HG02623 (cell line): ENCODE results near the gene TLDC2.
"Not testable (repeated sequence)": the region's sequence is repeated elsewhere in the genome, so short reads cannot be mapped to it uniquely, and the experiment has no call there.

Experiments used
- ATAC-seq: cut with Tn5 transposase; IDR thresholded peaks from one replicate; pipeline ENCODE4 v1.9.1; 2021; ENCODE audit warnings: moderate library complexity; ENCODE audit not compliant: unreplicated experiment

Gene TLDC2

GRCh38 chr20:36905566-36905965, 29.6 kb downstream of the TLDC2 start:
- ATAC-seq, result not testable (repeated sequence)

DNA sequence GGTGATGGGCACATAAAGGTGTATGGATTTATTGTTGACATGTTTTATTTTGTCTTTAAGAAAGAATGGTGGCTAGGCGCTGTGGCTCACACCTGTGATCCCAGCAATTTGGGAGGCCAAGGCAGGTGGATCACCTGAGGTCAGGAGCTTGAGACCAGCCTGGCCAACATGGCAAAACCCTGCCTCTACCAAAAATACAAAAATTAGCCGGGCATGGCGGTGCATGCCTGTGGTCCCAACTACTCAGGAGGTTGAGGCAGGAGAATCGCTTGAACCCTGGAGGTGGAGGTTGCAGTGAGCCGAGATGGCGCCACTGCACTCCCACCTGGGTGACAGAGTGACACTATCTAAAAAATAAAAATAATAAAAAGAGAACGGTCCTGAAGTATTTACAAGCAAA, 30.1 kb downstream of the TLDC2 start:
- not testable (repeated sequence) for ATAC-seq

GRCh38 chr20:36908603-36909002, 32.7 kb downstream of the TLDC2 start:
- no peak for ATAC-seq

DNA sequence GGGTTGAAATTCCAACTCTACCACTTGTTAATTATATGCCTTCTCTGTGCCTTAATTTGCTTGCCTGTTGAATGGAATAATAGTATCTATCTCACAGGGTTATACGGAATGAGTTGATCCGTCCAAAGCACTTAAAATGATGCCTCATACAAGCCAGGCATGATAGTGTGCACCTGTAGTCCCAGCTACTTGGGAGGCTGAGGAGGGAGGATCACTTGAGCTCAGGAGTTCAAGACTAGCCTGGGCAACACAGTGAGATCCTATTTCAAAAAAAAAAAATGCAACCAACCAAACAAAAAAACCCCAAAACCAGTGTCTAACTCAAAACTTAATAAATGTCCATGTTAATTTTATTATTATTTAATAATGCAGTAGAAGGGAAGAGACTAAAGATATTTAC, 40.3 kb downstream of the TLDC2 start:
- no peak for ATAC-seq

DNA sequence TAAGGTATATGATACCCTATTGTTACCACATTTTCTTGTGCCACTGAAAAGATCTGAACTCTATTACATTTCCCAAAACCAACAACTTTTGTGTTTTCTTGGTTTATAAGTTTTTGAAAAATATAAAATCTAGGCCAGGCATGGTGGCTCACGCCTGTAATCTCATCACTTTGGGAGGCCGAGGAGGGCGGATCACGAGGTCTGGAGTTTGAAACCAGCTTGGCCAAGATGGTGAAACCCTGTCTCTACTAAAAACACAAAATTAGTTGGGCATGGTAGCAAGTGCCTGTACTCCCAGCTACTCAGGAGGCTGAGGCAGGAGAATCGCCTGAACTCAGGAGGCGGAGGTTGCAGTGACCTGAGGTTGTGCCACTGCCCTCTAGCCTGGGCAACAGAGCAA, 41.3 kb downstream of the TLDC2 start:
- ATAC-seq, result no peak

DNA sequence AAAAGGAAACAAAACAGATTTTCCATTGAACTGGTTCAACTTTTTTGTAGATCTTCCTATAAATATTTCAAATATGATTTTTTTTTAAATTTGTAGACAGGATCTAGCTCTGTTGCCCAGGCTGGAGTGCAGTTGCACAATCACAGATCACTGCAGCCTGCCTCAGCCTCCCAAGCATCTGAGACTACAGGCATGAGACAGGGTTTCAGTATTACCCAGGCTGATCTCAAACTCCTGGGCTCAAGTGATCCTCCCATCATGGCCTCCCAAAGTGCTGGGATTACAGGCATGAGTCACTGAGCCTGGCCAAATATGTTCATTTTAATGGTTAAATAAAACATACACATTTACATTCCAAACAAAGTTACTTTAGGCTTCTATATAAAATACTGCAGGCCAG, 42.0 kb downstream of the TLDC2 start:
- ATAC-seq, result no peak

DNA sequence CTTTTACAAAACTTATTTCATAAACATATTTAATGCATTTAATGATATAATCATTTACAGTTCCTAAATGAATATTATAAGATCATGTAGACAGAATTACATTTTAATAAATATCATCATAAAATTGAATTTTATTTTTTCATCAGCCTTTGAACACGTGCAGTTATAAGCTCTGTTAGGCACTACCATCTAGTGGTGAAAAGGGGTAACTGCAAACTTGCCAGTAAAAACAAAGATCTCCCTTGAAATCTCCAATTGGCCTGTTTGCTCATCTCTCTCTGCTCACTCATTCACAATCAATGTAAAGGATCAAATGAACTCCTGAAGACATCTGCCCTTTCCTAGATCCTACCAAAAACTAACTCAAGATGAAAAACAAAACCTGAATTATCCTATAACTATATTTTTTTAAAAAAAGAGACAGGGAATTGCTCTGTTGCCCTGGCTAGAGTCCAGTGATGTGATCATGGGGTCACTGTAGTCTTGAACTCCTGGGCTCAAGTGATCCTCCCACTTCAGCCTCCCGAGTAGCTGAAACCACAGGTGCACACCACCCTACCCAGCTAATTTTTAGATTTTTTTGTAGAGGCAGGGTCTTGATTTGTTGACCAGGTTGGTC, 43.9 kb downstream of the TLDC2 start:
- ATAC-seq, result no peak

DNA sequence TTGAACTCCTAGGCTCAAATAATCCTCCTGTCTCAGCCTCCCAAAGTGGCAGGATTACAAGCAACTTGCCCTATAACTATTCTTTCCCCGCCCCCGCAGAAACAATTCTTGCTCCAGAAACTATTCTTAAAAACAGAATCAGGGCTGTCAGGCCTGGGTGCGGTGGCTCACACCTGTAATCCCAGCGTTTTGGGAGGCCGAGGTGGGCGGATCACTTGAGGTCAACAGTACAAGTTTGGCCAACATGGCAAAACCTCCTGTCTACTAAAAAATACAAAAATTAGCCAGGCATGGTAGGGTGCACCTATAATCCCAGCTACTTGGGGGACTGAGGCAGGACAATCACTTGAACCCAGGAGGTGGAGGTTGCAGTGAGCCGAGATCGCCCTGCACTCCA, 44.4 kb downstream of the TLDC2 start:
- ATAC-seq, result no peak

GRCh38 chr20:36924167-36925045, 48.5 kb downstream of the TLDC2 start:
- no peak for ATAC-seq

DNA sequence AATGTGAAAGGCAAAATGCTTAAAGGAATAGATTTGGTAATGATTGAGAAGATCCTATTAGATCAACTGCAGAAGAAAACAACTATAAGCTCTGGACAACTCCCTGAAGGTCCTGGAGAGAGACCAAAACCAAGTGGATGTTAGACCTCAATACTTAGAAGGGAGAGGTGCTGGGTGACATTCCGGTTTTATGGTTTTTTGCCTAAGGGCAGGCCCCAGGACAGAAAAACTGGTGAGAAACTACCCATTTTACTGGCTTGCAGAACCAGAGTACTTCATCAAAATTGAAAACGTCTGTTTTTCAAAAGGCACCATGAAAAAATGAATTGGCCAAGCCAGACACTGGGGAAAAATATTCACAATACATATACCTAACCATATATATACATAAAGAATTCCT, 49.3 kb downstream of the TLDC2 start:
- no peak for ATAC-seq

DNA sequence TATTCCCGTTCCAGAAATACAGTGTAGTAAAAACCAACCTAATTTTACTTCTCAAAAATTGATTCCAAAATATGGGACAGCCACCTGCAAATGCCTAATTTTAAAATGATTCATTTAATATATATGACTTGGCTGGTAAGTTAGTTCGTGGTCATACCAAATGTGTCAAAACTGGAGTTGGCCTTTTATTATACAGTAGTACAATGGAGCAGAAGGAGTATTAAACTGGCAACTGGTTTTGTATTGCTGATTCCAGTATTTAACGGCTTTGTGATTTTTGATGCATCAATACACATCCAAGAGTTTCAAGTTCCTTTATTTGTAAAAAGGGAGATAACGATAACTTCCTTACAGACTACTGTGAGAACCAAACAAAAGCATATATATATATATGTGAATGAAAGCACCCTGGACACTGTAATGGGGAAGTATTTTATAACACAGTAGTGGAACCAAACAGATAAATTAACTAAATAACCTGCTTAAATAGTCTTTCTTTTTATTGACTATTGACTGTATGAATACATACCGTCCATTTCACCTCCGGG, 50.8 kb downstream of the TLDC2 start:
- ATAC-seq, result no peak

DNA sequence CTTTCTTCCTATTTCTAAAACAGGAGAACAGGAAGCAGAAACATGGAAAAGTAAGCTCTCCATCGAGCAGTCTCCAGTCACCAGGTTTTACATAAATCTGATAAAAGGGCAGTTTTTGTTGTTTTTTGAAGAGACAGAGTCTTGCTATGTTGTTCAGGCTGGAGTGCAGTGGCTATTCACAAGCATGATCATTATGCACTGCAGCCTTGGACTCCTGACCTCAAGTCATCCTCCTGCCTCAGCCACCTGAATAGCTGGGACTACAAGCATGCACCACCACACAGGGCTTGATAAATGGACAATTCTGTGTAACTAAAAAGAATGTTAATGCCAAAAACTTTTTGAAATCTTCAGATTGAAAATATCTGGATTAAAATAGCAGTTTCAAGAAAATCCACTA, 51.8 kb downstream of the TLDC2 start:
- ATAC-seq, result no peak

- ATAC-seq, result no peak
Observed at GRCh38 chr20:36929290-36929689, 53.4 kb downstream of the TLDC2 start.

DNA sequence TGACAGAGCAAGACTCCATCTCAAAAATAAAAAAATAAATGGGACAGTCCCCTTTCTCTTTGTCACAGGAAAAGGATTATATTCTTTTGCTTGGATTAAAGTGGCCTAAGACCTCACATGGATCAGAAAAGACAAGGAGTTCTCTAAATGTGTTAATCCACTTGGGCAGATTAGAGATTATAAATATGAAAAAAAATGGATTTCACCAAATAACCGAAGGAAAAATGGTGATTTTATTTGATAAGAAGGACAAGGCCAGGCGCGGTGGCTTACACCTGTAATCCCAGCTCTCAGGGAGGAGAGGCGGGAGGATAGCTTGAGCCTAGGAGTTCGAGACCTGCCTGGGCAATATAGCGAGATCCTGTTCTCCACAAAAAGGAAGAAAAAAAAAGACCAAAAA, 53.8 kb downstream of the TLDC2 start:
- no peak for ATAC-seq

DNA sequence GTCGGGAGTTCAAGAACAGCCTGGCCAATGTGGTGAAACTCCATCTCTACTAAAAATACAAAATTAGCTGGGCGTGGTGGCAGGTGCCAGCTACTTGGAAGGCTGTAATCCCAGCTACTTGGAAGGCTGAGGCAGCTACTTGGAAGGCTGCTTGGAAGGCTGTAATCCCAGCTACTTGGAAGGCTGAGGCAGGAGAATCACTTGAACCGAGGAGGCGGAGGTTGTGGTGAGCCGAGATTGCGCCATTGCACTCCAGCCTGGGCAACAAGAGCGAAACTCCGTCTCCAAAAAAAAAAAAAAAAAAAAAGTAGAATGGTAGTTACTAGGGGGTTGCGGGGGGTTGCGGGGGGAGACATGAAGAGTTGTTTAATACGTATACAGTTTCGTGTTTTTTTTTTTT, 56.1 kb downstream of the TLDC2 start:
- ATAC-seq, result not testable (repeated sequence)

GRCh38 chr20:36932476-36933426, 56.8 kb downstream of the TLDC2 start:
- ATAC-seq, result no peak

DNA sequence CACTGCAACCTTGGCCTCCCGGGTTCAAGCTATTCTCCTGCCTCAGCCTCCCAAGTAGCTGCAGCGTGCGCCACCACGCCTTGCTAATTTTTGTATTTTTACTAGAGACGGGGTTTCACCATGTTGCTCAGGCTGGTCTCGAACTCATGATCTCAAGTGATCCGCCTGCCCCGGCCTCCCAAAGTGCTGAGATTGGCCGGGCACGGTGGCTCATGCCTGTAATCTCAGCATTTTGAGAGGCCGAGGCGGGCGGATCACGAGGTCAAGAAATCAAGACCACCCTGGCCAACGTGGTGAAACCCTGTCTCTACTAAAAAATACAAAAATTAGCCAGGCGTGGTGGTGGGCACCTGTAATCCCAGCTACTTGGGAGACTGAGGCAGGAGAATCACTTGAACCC, 57.6 kb downstream of the TLDC2 start:
- ATAC-seq, result not testable (repeated sequence)

DNA sequence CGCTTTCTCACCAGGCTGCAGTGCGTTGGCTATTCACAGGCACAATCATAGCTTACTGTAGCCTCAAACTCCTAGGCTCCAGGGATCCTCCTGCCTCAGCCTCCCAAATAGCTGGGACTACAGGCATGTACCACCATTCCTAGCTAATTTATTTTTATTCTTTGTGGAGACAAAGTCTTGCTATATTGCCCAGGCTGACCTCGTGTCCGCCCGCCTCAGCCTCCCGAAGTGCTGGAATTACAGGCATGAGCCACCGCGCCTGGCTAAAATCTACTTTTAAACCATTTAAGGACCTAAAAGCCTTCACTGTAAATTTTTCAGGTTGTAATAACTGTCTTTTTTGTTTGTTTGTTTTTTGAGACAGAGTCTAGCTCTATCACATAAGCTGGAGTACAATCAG, 60.4 kb downstream of the TLDC2 start:
- no peak for ATAC-seq

DNA sequence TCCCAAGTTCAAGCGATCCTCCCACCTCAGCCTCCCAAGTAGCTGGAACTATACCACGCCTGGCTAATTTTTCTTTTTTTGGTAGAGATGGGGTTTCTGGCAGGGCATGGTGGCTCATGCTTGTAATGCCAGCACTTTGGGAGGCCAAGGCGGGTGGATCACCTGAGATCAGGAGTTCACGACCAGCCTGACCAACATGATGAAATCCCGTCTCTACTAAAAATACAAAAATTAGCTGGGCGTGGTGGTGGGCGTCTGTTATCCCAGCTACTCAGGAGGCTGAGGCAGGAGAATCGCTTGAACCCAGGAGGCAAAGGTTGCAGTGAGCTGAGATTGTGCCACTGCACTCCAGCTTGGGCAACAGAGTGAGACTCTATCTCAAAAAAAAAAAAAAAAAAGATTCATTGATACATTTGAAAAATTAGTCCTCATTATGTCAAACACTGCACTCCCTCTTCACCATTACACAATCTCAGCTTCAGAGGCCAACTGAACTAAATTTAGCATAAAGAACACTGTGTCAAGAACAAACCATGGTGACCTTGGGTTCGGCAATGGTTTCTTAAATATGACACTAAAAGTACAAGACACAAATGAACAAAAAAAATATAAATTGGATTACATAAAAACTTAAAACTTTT, 60.9 kb downstream of the TLDC2 start:
- not testable (repeated sequence) for ATAC-seq

DNA sequence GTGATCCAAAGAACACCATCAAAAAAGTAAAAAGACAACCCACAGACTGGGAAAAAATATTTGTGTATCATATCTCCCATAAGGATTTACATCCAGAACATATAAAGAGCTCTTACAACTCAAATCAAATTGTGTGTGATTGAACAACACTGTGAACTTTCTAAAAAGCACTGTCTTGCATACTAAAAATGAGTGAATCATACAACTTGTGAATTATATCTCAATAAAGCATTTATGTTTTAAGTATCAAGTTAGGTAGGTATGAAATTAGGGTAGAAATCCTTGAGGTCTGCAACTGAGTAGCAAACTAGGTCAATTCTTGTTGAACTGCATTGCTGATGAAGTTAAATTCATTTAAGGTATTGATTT, 61.4 kb downstream of the TLDC2 start:
- ATAC-seq, result no peak

DNA sequence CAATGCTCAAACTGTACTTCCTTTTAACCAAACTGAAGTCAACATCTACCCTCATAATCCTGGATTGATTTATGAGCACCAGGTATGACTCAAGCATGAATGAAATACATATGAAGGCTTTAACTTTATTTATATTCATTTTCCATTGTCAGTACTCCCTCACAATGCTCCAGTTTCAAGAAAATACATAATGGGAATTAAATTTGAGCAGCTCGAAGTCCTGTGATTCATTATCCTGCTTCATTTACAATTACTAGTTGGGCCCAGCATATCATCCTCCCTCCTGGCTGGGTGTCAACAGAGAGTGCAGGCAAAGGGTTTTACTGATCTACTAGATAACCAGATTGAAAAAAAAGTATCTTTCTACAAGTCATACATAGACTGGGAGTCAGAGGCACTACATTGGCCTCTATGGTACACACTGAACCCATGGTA, 65.5 kb downstream of the TLDC2 start:
- ATAC-seq, result no peak
